Glomerular visceral epithelial cell (primary cell): ENCODE results near the gene LMO4.

Experiments used
- DNase-seq: peaks from one replicate; pipeline ENCODE4 v3.0.0-alpha.2; 2016; ENCODE audit errors: extremely low spot score

Gene LMO4

GRCh38 chr1:87358219-87358618 is 29.5 kb downstream of the LMO4 start:
- no peak for DNase-seq

GRCh38 chr1:87359586-87359985 is 30.9 kb downstream of the LMO4 start:
- no peak for DNase-seq

GRCh38 chr1:87362063-87362833 is 33.6 kb downstream of the LMO4 start:
- no peak for DNase-seq

GRCh38 chr1:87362834-87363426 is 34.2 kb downstream of the LMO4 start:
- DNase-seq = no peak

- DNase-seq = no peak
These were observed 38.9 kb downstream of the LMO4 start for GRCh38 chr1:87367549-87367948.

GRCh38 chr1:87368907-87369306 is 40.2 kb downstream of the LMO4 start:
- no peak for DNase-seq

- no peak for DNase-seq
These were observed 41.2 kb downstream of the LMO4 start for GRCh38 chr1:87369736-87370478.

- DNase-seq = no peak
These were observed 41.9 kb downstream of the LMO4 start for GRCh38 chr1:87370544-87370943.

GRCh38 chr1:87379306-87379705 is 50.6 kb downstream of the LMO4 start:
- no peak for DNase-seq

- no peak for DNase-seq
These were observed 57.6 kb downstream of the LMO4 start for GRCh38 chr1:87386217-87386790.

GRCh38 chr1:87388411-87388810 is 59.7 kb downstream of the LMO4 start:
- DNase-seq = no peak

GRCh38 chr1:87389011-87389410 is 60.3 kb downstream of the LMO4 start:
- no peak for DNase-seq

- DNase-seq = no peak
These were observed 60.9 kb downstream of the LMO4 start for GRCh38 chr1:87389546-87389945.

GRCh38 chr1:87392248-87393192 is 63.8 kb downstream of the LMO4 start:
- DNase-seq = peak; percentile 55

GRCh38 chr1:87393445-87394085 is 64.9 kb downstream of the LMO4 start:
- no peak for DNase-seq

GRCh38 chr1:87394513-87394912 is 65.8 kb downstream of the LMO4 start:
- no peak for DNase-seq

GRCh38 chr1:87394982-87395381 is 66.3 kb downstream of the LMO4 start:
- no peak for DNase-seq
